GM10248 (cell line): ENCODE measurements around the gene B4GALT2.

ENCODE experiments used
- CTCF ChIA-PET: fragments of 300-600 bp; sonication (Branson Sonifier 250); formaldehyde crosslinking; extraction: SDS; loops from one replicate; lab custom pipeline; 2021; ENCODE audit warnings: antibody characterized with exemption; lab: Yijun Ruan, JAX
- POLR2A ChIA-PET: fragments of 350-650 bp; sonication (Branson Sonifier 250); formaldehyde crosslinking; extraction: SDS; loops from one replicate; lab custom pipeline; 2020; ENCODE audit warnings: antibody characterized with exemption; lab: Yijun Ruan, JAX
- DNase-seq: peaks from one replicate; pipeline ENCODE4 v3.0.0; 2012; ENCODE audit errors: extremely low spot score
- CTCF ChIP-seq: IDR thresholded peaks from 2 replicates; pipeline ENCODE4 v1.5.1; 2012; ENCODE audit warnings: mild to moderate bottlenecking, low read depth; ENCODE audit errors: extremely low read depth, missing control alignments, control extremely low read depth

Gene B4GALT2

GRCh38 chr1:43990271-43991199, 11.5 kb downstream of the B4GALT2 start:
- POLR2A ChIA-PET = no interaction called here
- no peak for TF ChIP-seq CTCF

GRCh38 chr1:43991200-43991475, 12.1 kb downstream of the B4GALT2 start:
- CTCF ChIA-PET = interaction anchor here (1.7 to 2.4 kb wide), 3 partner anchors 14 to 57 kb away, joined by 6 to 9 read pairs (median 8); no protein-coding TSS in a partner anchor
- DNase-seq = no peak
- TF ChIP-seq CTCF = no peak
- POLR2A ChIA-PET = no interaction called here

More at GRCh38 chr1:43990271-43991199, 11.5 kb downstream of the B4GALT2 start:
- CTCF ChIA-PET = interaction anchor here (1.7 to 2.4 kb wide), 3 partner anchors 14 to 56 kb away, joined by 6 to 9 read pairs (median 8); no protein-coding TSS in a partner anchor
- no peak for DNase-seq

- peak; percentile 90 for DNase-seq
- ChIA-PET CTCF (interaction anchor here (1.3 to 6.4 kb wide), 4 partner anchors 14 to 57 kb away, joined by 3 to 59 read pairs (median 16); no protein-coding TSS in a partner anchor), POLR2A (interaction anchor here (1.0 kb wide), 1 partner anchor 17 kb away, joined by 4 read pairs; the partner anchor contains the start of gene ATP6V0B)
- no peak for TF ChIP-seq CTCF
Measured at GRCh38 chr1:43991476-43992231, 12.6 kb downstream of the B4GALT2 start, which contains the start of gene CCDC24. TSS of gene CCDC24 (plus strand) at chr1:43991599. CDS start at chr1:43991879, 280 bp downstream.

- ChIA-PET POLR2A (interaction anchor here (0.6 to 1.0 kb wide), 2 partner anchors 16 to 17 kb away, joined by 3 to 4 read pairs; partner anchors contain the start of gene ATP6V0B), CTCF (interaction anchor here (1.0 to 6.4 kb wide), 7 partner anchors 13 to 661 kb away, joined by 3 to 59 read pairs (median 6); no protein-coding TSS in a partner anchor)
- no peak for DNase-seq
- no peak for TF ChIP-seq CTCF
Measured at GRCh38 chr1:43992232-43992995, 13.4 kb downstream of the B4GALT2 start.

- TF ChIP-seq CTCF = no peak
- no peak for DNase-seq
- POLR2A ChIA-PET = interaction anchor here (0.6 kb wide), 1 partner anchor 15 kb away, joined by 3 read pairs; no protein-coding TSS in a partner anchor
- CTCF ChIA-PET = interaction anchor here (1.0 to 6.4 kb wide), 7 partner anchors 10 to 660 kb away, joined by 3 to 59 read pairs (median 6); no protein-coding TSS in a partner anchor
Measured at GRCh38 chr1:43993206-43993914, 14.3 kb downstream of the B4GALT2 start.
